ENCODE results near the gene NPR2.

The NPR2 gene

DNA sequence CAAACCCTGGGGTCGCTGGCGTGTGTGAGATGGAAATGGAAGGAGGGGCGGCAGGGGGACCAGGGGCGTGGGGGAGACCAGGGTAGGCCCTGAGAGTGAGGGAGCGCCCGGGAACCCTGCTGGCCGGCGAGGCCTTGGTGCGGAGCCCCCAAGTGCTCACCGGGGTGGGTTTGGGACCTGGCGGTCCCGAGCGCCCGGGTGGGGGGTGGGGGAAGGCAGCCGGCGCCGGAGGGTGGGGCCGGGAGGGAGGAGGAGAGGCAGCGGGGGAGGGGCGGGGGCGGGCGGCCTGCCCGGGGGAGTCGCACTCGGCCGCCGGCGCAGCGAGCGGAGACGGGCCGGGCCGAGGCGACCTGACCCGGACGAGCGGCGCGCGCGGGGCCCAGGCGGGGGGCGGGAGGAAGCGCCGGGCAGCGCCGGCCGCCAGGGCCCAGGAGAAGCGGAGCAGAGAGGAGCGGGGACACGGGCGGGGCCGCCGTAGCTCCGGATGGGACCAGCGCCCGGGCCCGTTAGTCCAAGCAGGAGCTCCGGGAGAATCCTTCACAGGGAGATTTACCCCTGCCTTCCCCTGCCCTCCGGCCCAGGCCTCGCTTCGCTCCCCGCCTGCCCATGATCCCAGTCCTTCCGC is at the start of gene NPR2:
Gene NPR2 (plus strand): TSS at position 295 of the 625 bp plus-strand sequence. CDS start 818 bp downstream, outside the sequence.
- no peak for TF ChIP-seq POLR2A (IDR thresholded peaks at IDR 0.05; ENCODE audit: low read depth, low read length)
- no peak for FAIRE-seq
- DNase-seq (ENCODE audit: insufficient read length, low spot score), result no peak

GRCh38 chr9:35741740-35742139 is 49.7 kb upstream of the NPR2 start:
- FAIRE-seq (no peak), DNase-seq (ENCODE audit: insufficient read length, low spot score) (no peak)
- TF ChIP-seq POLR2A (IDR thresholded peaks at IDR 0.05; ENCODE audit: low read depth, low read length), result no peak

- FAIRE-seq (no peak), DNase-seq (ENCODE audit: insufficient read length, low spot score) (no peak)
- no peak for TF ChIP-seq POLR2A (IDR thresholded peaks at IDR 0.05; ENCODE audit: low read depth, low read length)
These were observed 47.9 kb upstream of the NPR2 start for GRCh38 chr9:35743452-35743851.

DNA sequence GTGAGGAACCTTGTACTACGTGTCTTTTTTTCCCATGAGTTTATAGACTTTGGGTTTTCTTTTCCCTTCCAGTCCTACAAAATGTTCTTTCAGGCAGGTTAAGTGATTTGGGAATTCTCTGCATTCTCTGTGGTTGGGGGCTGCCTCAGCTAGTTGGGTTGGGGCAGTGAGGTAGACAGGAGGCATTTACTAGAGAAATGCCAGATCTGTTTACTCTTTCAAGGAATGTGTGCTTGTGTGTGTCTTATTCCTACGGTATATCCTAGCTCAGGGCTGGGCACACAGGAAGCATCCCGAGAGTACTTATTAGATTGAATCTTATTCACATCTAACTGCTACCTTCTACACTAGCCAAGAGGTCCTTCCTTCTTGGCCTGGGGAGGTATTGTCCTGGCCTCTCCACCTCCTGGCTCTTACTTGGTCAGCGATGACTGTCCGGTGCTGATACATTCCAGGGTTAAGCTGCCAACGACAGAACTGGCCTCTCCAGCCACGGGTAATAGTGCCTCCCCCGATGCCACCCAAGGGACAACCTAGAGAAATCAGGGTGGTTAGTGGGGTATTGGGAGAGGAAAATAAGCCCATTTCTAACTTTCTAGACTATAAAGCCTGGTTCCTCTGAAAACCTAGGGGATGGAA is 47.4 kb upstream of the NPR2 start:
- no peak for TF ChIP-seq POLR2A (IDR thresholded peaks at IDR 0.05; ENCODE audit: low read depth, low read length)
- FAIRE-seq (no peak), DNase-seq (ENCODE audit: insufficient read length, low spot score) (no peak)

DNA sequence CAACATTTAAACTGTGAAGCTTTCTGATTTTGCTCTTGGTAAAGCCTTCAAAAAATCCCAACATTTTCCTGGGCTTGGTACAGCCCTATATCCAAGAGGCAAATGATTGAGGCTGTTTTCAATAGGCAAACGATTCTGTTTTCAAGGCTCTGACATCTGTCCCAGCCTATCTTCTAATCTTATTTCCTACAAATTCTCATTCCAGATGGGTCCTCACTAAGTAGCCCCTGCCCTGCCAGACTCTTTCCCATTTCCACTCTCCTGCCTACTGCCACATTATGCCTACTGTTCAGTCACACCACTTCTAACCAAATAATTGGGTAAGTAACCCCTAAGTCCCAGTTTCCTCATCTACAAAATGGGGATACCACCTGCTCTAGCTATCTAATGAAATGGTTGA is 45.8 kb upstream of the NPR2 start:
- no peak for TF ChIP-seq POLR2A (IDR thresholded peaks at IDR 0.05; ENCODE audit: low read depth, low read length)
- DNase-seq (ENCODE audit: insufficient read length, low spot score) (no peak), FAIRE-seq (no peak)

DNA sequence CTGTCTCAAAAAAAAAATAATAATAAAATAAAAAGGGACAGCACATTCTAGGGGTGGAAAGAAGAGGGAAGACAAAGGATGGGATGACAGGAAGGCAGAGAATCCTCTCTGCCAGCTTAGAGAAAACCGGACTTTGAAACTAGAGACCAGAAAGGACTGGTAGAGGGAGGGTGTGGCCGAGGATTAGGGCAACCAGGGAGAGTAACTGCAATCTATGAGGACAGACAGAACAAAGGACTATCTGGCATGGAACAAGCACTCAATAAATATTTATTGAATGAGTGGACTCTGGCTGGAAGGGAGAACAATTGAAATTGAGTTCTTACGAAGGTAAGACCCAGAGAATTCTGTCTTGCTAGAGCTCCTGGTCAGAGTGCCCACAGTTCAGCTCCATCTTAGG is 44.8 kb upstream of the NPR2 start:
- FAIRE-seq (no peak), DNase-seq (ENCODE audit: insufficient read length, low spot score) (no peak)
- no peak for TF ChIP-seq POLR2A (IDR thresholded peaks at IDR 0.05; ENCODE audit: low read depth, low read length)

- FAIRE-seq (no peak), DNase-seq (ENCODE audit: insufficient read length, low spot score) (no peak)
- TF ChIP-seq POLR2A (IDR thresholded peaks at IDR 0.05; ENCODE audit: low read depth, low read length), result no peak
These were observed 43.0 kb upstream of the NPR2 start for GRCh38 chr9:35748242-35748857.

DNA sequence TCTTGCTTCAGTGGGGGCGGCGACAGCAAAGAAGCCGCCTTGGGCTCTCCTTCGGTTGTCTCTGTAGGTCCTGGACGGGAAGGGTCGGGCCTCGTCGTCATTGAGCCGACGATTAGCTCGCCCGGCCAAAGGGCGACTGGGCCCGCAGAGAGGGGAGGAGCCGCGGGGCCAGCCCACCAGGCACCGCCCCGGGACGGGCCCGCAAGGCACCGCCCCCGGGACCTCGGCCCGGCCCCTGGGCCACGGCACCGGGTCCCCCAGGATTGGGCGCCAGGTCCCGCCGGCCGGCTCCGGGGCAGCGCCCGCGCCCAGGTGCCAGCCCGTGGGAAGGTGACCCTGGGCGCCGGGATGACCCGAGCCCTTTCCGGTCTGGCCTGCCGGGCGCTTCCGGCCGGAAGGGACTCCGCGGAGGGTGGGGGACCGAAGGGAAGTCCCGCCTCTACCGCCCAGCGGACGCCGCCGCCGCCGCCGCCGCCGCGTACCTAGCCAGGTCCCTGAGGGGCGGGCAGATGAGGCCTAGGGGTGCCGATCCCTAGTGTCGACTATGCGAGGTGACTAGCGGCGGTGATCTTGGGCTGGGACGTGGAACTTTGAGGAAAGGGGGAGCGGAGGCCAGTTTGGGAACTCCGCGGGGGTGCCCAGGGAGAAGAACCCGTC is 42.4 kb upstream of the NPR2 start, which contains the start of the genes GBA2 and RGP1:
Gene GBA2 (minus strand): TSS at position 371 of the 657 bp plus-strand sequence. CDS start 524 bp downstream, outside the sequence.
Gene RGP1 (plus strand): TSS at position 430 of the 657 bp plus-strand sequence. CDS start 469 bp downstream, outside the sequence.
- peak; percentile 17; the same call in 1 of the 2 replicates for TF ChIP-seq POLR2A (IDR thresholded peaks at IDR 0.05; ENCODE audit: low read depth, low read length)
- DNase-seq (ENCODE audit: insufficient read length, low spot score) (peak; percentile 59), FAIRE-seq (no peak)

DNA sequence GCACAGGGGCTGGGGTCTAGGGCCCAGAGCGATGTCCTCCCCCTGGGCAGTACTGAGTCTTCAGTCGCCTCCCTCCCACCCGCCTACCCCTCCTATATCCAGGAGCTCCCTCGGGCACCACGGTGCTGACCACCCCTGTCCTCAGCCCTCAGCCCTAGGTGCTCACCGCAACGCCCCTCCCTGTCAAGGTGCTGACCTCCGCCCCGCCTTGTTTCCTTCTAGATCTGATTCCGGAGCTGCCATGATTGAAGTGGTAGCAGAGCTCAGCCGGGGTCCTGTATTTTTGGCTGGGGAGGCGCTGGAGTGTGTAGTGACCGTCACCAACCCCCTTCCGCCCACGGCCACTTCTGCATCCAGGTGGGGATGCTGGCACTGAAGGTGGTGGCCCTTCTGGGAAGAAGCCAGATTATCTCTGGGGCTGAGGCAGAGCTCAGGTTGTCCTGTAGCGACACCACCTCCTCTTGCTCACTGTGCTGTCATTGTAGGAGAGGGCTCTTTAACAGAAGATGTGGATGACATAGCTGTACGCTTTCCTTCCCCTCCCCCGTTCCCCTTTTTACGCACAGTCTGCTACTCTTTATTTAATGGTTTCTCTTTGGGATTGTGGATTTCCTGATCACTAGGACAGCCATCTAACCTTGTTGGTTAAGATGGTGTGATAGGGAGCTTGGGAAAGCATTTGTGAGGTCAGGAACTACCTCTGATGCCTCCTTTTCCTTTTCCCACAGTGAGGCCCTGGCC is 41.7 kb upstream of the NPR2 start:
- FAIRE-seq (no peak), DNase-seq (ENCODE audit: insufficient read length, low spot score) (no peak)

GRCh38 chr9:35750256-35750531 is 41.2 kb upstream of the NPR2 start:
- TF ChIP-seq POLR2A (IDR thresholded peaks at IDR 0.05; ENCODE audit: low read depth, low read length), result no peak

More for the DNA sequence above, 41.7 kb upstream of the NPR2 start:
- no peak for TF ChIP-seq POLR2A (IDR thresholded peaks at IDR 0.05; ENCODE audit: low read depth, low read length)

DNA sequence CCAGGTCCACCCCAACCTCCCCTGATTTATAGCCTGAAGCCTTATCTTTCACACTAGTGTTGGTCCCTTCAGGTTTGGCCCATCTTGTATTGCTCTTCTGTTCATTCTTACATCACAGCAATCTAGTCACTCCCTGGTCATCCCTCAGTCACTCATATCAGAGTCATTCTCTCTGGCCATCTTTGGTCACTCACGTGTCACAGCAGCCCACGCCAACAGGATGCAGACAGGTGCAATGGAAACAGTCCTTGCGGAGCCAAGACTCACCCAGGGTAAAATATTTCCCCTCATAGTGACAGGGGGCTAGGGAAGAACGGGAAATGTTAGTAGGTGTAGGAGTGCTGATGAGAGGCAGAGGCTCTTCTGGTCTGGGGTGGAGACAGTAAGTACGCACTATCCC is 37.9 kb upstream of the NPR2 start:
- no peak for TF ChIP-seq POLR2A (IDR thresholded peaks at IDR 0.05; ENCODE audit: low read depth, low read length)
- DNase-seq (ENCODE audit: insufficient read length, low spot score) (no peak), FAIRE-seq (no peak)

More at GRCh38 chr9:35750256-35750531, 41.2 kb upstream of the NPR2 start:
- no peak for FAIRE-seq
- DNase-seq (ENCODE audit: insufficient read length, low spot score), result no peak

DNA sequence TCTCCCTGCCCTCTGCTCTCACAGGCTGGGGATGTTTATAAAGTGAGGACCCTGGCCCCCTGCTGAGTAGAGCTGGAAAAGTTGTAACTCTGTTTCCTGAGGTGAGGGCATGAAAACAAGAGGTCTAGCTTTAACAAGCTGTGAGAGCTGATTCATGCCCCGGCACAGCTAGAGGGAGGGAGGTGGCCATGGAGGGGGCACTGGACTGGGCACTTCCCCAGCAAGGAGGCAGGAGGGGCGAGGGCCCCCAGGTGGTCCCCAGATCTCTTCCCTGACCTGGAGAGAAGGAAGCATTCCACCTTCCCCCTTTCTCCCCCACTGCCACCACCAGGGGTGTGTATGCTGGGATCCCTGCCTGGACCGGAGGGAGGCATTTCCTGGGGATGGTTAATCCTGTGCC is 37.1 kb upstream of the NPR2 start, which contains the start of gene MSMP:
Gene MSMP (minus strand): TSS at position 13 of the 400 bp plus-strand sequence. CDS start 147 bp downstream, outside the sequence.
- TF ChIP-seq POLR2A (IDR thresholded peaks at IDR 0.05; ENCODE audit: low read depth, low read length), result no peak
- DNase-seq (ENCODE audit: insufficient read length, low spot score) (no peak), FAIRE-seq (no peak)

- FAIRE-seq, result no peak
- DNase-seq (ENCODE audit: insufficient read length, low spot score), result no peak
- no peak for TF ChIP-seq POLR2A (IDR thresholded peaks at IDR 0.05; ENCODE audit: low read depth, low read length)
These were observed 36.3 kb upstream of the NPR2 start for GRCh38 chr9:35755071-35755470.
